GM23248 (cell line): Measurements from ENCODE around the gene PLCB2.

ENCODE experiments used
- EZH2 ChIP-seq: fragments of 200-600 bp; sonication (generic); IDR thresholded peaks from 2 replicates; pipeline ENCODE4 v1.6.1; 2018; ENCODE audit warnings: antibody characterized with exemption, mild to moderate bottlenecking; ENCODE audit not compliant: insufficient read depth, poor library complexity, severe bottlenecking
- EZH2phosphoT487 ChIP-seq: fragments of 200-600 bp; sonication (generic); IDR thresholded peaks from 2 replicates; pipeline ENCODE4 v1.6.1; 2018; ENCODE audit warnings: antibody characterized with exemption, moderate library complexity, mild to moderate bottlenecking, low read depth; ENCODE audit not compliant: insufficient read depth

DNA sequence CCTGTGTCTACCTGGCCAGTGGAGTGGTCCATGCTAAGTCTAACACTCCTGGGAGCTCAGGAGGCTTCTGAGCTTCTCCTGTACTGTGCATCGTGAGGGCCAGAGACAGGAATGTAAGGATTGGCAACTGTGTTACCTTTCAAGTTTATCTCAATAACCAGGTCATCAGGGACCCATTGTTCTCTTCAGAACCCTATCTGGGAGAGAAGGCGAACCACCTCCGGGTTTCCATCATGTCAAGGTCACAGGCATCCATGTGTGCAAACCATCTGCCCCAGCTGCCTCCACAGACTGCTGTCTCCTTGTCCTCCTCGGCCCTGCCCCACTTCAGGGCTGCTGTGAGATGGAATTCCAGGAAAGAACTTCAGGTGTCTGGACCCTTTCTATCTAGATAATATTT lies 30.8 kb downstream of the PLCB2 start:
- TF ChIP-seq EZH2phosphoT487 (no peak), EZH2 (no peak)
